ENCODE measurements around the gene CDH12.

Gene CDH12

GRCh38 chr5:21807953-21808352 lies 1045.2 kb downstream of the CDH12 start:
- no peak for DNase-seq

DNA sequence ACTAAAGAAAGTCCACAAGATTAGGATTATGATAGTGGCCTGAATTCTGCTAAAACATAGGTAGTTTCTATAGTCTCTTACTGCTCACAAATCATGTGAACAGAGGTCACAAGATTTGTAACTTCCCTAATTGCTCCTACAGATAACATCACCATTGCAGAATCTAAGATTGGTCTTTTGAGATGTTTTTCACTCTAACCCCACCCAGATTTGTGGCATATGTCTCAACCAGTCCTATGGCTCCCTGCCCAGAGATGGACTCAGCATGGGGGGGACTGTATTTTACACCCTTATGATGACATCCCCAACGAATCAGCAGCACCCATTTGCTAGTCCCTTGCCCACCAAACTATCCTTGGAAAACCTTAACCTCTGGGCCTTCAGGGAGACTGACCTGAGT lies 1046.2 kb downstream of the CDH12 start:
- DNase-seq: no peak

- DNase-seq: no peak
Measured at GRCh38 chr5:21806271-21806670, 1046.9 kb downstream of the CDH12 start.

DNA sequence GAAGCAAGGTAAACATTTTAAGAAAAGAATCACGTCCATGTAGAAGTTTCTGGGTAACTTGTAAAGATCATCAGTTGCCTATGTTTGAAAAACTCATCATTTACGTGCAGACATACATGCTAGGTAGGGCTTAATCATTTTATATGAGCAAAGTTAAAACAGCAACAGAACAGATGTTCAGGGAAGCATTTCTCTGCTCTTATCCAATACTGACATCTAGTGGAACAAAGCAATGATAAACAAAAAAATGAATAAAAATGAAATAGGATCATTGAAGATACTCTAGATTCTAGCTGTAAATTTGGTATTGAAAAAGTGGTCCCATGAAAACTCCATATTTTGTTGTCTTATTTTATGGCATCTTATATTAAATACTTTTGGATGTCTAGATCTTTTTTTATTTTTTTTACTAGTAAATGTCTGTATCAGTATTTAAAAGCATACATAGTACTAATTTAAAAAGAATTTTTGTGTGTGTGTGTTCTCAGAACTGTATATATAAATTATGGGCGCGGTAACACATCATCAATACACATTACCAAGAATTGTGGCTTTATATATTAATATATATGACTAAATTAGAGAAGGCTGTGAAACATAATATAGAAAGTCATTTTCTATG lies 1050.2 kb downstream of the CDH12 start:
- peak; percentile 70 for DNase-seq

- no peak for DNase-seq
Measured at GRCh38 chr5:21802100-21802499, 1051.0 kb downstream of the CDH12 start.

- no peak for DNase-seq
Measured at GRCh38 chr5:21792748-21793147, 1060.4 kb downstream of the CDH12 start.

DNA sequence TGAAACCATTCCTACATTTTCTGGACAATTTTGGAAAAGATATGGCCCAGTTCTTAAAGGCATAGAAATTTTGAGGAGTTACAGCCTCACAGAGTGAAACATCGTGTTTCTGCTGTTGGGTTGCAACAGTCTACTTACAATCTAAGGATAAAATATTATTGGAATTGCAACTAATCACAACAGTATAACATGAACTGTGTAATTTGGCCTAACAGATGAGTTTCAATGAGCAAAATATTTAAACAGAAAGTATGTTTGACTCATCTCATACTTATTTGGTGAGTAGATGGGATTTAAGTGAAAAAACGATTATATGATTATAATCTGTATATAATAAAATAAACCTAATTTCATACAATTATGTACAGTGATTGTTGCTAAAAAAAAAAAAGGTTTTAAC lies 1061.8 kb downstream of the CDH12 start:
- no peak for DNase-seq

- no peak for DNase-seq
Measured at GRCh38 chr5:21784487-21784886, 1068.7 kb downstream of the CDH12 start.

- DNase-seq: no peak
Measured at GRCh38 chr5:21783074-21783679, 1070.0 kb downstream of the CDH12 start.

DNA sequence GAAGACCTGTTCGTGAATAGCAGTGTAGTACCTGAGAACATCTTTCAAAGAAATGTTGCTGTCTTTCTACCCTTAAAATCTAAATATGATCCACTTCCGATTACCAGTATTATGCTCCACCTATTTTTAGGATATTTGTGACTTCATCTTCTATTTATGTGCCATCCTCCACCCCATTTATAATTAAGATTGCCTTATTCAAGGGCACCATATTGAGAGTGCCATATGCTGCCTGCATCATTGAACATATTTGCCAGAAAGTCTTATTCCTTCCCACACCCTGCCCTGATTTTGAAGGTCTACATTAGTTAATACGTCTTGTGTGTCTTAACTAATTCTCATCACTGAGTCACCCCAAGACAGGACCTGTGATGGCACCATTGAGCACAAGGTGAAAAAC lies 1076.7 kb downstream of the CDH12 start:
- DNase-seq: no peak

DNA sequence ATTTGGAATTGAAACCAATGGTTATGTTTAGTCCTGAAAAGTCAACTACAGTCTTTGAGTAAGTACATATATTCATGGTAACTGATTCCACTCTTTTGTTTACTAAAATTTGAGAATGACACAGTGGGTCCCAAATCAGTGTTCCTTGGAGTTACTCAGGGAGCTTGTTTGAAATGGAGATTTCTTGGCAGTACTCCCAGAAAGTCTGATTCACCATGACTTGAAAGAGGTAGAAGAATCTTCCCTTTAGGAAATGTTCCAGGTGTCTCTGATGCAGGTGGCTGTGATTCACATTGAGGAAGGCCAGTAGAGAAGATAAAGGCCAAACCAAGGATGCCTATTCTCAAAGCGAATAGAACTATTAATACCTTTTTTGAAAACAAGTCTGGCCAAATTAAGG lies 1078.3 kb downstream of the CDH12 start:
- DNase-seq: no peak

DNA sequence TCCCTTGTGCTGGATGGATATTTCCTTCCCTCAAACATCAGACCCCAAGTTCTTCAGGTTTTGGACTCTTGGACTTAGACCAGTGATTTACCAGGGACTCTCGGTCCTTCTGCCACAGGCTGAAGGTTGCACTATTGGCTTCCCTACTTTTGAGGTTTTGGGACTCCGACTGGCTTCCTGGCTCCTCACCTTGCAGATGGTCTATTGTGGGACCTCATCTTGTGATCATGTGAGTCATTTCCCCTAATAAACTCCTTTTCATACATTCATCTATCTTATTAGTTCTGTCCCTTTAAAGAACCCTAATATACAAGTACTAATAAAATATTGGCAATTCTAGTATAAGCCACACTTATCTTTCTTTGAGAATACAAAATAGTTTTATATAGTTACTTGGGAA lies 1078.9 kb downstream of the CDH12 start:
- no peak for DNase-seq

DNA sequence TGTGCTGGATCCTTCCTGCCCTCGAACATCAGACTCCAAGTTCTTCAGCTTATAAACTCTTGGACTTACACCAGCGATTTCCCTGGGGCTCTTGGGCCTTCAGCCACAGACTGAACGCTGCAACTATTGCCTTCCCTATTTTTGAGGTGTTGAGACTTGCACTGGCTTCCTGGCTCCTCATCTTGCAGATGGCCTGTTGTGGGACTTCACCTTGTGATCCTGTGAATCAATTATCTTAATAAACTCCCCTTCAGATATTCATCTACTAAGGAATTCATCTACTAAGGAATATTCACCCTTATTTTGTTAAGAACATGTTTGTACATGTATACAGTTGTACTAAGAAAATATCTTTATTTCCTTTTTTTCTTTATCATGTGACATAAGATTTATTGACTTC lies 1079.7 kb downstream of the CDH12 start:
- no peak for DNase-seq

DNA sequence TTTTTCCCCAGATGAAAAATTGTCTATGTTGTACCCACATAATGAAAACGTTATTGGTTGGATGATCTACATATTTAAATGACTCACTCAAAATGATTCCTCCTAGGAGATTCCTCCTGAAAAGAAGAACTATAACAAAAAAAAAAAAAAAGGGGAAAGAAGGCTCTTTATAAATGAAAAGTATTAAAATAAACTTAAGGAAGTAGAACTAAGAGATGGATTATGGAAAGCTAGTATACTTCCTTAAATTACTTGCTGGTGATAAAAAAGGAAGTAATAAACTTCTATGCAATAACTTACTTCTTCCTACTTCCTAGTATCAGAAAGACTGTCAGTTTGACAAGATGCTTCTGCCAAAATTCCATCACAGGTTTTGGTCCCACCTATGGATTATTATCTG lies 1087.7 kb downstream of the CDH12 start:
- DNase-seq: no peak

DNA sequence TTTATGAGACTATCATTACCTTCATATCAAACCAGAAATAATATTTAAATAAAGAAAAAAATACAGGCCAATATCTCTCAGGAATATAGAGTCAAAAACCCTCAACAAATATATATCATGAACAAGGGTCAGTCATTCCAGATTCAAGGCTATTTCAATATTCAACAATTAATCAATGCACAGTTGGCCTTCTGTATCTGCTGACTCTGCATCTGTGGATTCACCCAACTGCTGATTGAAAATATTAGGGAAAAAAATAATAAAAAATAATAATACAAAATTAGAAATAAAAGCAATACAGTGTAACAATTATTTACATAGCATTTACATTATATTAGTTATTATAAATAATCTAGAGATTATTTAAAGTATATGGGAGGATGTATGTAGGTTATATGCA lies 1114.0 kb downstream of the CDH12 start:
- no peak for DNase-seq

DNA sequence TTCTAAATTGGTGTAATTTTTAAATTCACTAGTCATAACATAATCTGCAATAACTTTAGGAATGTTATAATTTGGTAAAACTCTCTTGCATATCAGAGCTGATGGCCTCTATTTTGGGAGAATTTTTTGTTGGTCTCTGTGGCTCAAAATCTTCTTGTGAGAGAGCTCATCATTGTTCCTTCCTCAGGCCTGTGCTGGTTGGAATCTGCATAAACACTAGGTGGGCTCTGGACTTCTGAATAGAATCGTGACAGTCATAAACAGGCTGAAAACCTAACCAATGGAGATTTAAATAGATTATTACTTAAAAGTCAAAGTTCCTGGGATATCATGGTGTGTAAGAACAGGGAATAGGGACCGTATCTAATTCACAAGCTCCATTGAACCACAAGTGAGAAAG lies 1129.6 kb downstream of the CDH12 start:
- no peak for DNase-seq

GRCh38 chr5:21711866-21712758 lies 1141.0 kb downstream of the CDH12 start:
- no peak for DNase-seq

DNA sequence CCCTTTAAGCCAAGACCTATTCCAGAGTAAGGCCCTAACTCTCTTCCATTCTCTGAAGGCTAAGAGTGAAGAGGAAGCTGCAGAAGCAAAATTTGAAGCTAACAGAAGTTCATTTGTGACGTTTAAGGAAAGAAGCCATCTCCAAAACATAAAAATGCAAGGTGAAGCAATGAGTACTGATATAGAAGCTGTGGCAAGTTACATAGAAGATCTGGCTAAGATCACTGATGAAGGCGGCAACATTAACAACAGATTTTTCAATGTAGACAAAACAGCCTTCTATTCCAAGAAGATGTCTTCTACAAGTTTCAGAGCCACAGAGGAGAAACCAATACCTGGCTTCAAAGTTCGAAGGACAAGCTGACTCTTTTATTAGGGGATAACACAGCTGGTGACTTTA lies 1143.4 kb downstream of the CDH12 start:
- DNase-seq: no peak

DNA sequence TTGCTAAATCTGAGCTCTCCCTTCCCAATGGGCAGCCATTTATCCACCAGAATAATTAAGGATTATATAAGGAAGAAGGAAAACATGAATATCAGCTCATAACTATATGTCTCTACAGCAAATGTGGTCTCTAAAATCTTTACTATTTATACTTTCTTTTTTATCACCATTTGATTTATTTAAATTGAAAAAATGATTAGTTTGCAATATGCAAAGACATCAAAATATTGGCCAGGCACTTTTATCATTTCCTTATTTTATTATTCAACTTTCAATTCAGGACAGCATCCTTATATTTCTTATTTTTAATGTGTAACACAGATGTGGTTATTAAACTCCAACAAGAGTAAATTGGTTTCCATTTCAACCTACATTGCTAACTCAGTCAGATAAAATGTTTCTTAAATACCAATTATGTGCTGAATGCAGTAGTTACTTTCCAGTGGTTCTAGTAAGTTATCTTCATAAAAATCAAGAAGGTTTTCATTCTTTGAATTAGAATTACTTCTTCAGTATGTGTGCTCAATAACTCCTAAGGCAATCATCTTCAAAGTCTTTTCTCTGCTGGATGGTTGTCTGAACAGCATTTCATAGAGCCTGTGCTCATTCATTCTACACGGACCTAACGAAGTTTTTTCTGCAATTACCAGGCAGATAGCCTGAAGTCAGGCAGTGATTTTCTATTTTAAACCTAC lies 1148.0 kb downstream of the CDH12 start:
- no peak for DNase-seq

DNA sequence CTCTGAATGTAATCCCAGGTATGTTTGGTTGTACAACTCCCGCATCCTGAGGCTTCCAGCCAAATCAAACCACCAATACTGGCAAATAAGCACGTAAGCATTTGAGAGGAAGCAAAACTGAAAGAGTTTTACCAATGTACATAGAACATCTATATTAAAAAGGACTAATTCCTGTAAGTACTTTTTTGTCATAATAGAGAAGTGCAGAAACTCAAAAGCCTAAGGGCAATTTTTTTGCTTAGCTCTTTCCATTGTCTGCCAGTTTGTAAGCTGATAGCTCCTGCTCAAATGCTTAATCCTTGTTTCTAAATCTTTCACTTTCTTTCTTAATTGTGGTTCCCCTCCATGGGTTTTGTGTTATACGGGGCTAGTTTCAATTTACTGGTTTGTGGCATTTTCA lies 1151.8 kb downstream of the CDH12 start:
- DNase-seq: no peak

All from NCI-H748 treated with DMSO at 0.1 percent for 48 hours (cell line).